HAP-1 (cell line): ENCODE results near the gene AMOTL1.
"Not testable (repeated sequence)": the region's sequence is repeated elsewhere in the genome, so short reads cannot be mapped to it uniquely, and the experiment has no call there.

Experiments used
- DNase-seq, 2 experiments: peaks; one replicate each; pipeline ENCODE4 v3.0.0-alpha.2; 2016 to 2020; ENCODE audit warnings: low spot score in 2 of 2
- H3K27me3 ChIP-seq: fragments of 250-450 bp; sonication (Bioruptor Pico); 2 replicates; pipeline ENCODE4 v1.5.1; 2020; ENCODE audit warnings: low read depth, mild to moderate bottlenecking, moderate library complexity
- H3K36me3 ChIP-seq: fragments of 250-450 bp; sonication (Bioruptor Pico); replicated peaks from 2 replicates; pipeline ENCODE4 v1.5.1; 2020; ENCODE audit warnings: mild to moderate bottlenecking
- H3K4me1 ChIP-seq: fragments of 250-450 bp; sonication (Bioruptor Pico); 2 replicates; pipeline ENCODE4 v1.5.1; 2020; ENCODE audit warnings: mild to moderate bottlenecking
- H3K4me3 ChIP-seq: fragments of 250-450 bp; sonication (Bioruptor Pico); 2 replicates; pipeline ENCODE4 v1.5.1; 2020; ENCODE audit warnings: mild to moderate bottlenecking, moderate library complexity
- H3K9me3 ChIP-seq: fragments of 250-450 bp; sonication (Bioruptor Pico); 2 replicates; pipeline ENCODE4 v1.5.1; 2020; ENCODE audit warnings: mild to moderate bottlenecking, moderate library complexity
- in situ Hi-C: fragments of 300-500 bp; cut with MboI; formaldehyde crosslinking; loops from 3 replicates; pipeline ENCODE4 v1.14.3; 2020; ENCODE audit warnings: low sequenced_read_pairs, inconsistent platforms, mixed read lengths

The AMOTL1 gene

DNA sequence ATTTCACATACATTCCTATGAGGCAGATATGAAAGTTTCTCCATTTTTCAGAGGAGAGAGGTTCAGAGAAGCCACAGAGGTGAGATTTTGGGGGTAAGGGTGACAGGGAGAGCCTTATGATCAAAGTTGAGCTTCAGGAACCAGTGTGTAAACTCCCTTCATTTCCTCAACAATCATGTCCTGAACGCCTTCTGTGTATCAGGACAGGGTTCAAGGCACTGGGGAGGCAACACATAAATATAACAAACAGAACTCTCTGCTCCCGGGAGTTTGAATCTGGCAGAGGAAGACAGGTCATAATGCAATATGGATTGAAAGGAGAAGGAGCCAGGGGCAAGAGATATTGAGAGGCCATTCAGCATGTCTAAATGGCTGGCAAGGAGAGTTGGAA is 28.0 kb downstream of the AMOTL1 start:
- Histone ChIP-seq H3K9me3 (no peaks in the 10 kb centered on the region), H3K4me3 (no peak overlapping the region), H3K36me3 (peaks cover 8% of the 10 kb centered on the region; the same call in 1 of the 2 replicates), H3K27me3 (no peaks in the 10 kb centered on the region), H3K4me1 (no peaks in the 10 kb centered on the region)
- DNase-seq, result no peak
- in situ Hi-C loops, result no loop called here

DNA sequence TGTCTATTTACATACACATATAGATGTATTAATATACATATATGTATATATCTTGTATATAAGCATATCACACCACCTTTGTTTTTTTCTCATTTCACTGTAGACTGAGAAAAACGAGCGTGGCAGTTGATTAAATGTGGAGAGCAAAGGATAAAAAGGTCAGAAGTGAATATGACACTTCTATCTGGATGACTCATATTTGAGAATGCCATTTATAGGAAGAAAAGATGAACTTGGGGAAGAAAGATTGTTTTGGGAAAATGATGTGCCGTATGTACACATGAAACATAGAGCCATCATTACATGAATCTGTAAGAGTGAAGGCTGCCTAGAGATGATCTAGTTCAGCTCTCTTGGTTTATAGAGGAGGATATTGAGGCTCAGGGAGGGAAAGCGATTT is 28.7 kb downstream of the AMOTL1 start:
- in situ Hi-C loops, result no loop called here
- H3K9me3 ChIP-seq, result no peaks in the 10 kb centered on the region
- H3K27me3 ChIP-seq, result no peaks in the 10 kb centered on the region
- H3K36me3 ChIP-seq, result peaks cover 8% of the 10 kb centered on the region
- no peak overlapping the region for H3K4me3 ChIP-seq
- no peaks in the 10 kb centered on the region for H3K4me1 ChIP-seq
- no peak for DNase-seq

DNA sequence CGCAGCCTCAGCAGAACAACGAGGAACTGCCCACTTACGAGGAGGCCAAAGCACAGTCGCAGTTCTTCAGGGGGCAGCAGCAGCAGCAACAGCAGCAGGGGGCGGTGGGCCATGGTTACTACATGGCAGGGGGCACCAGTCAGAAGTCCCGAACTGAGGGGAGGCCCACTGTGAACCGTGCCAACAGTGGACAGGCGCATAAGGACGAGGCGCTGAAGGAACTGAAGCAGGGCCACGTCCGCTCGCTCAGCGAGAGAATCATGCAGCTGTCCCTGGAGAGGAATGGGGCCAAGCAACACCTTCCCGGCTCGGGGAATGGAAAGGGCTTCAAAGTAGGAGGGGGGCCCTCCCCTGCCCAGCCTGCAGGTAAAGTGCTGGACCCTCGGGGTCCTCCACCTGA is 31.6 kb downstream of the AMOTL1 start:
- H3K4me3 ChIP-seq, result no peak overlapping the region

DNA sequence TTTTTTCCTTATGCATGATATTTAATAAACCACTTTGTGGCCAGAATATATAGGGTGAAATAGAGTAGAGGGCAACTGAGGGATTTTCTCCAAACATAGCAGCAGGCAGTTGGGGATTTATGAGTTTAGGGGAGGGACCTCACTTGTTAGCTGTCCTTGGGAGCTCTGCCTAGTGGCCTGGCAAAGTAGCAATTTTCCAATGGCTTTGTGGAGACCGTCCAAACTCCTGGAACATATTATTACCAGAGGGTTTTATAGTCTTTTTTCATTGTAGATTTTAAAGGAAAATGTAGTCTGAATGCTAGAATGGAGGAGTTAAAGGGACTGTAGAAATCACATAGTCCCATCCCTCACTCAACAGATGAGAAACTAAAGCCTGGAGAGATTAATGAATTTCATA is 32.3 kb downstream of the AMOTL1 start:
- H3K4me3 ChIP-seq, result no peak overlapping the region
- no peaks in the 10 kb centered on the region for H3K9me3 ChIP-seq
- DNase-seq, result no peak
- H3K36me3 ChIP-seq, result peaks cover 17% of the 10 kb centered on the region
- in situ Hi-C loops, result no loop called here
- H3K4me1 ChIP-seq, result no peaks in the 10 kb centered on the region
- H3K27me3 ChIP-seq, result no peaks in the 10 kb centered on the region

More for the DNA sequence above, 31.6 kb downstream of the AMOTL1 start:
- no peak for DNase-seq
- Histone ChIP-seq H3K36me3 (peaks cover 16% of the 10 kb centered on the region), H3K4me1 (no peaks in the 10 kb centered on the region), H3K27me3 (no peaks in the 10 kb centered on the region), H3K9me3 (no peaks in the 10 kb centered on the region)
- in situ Hi-C loops, result no loop called here

DNA sequence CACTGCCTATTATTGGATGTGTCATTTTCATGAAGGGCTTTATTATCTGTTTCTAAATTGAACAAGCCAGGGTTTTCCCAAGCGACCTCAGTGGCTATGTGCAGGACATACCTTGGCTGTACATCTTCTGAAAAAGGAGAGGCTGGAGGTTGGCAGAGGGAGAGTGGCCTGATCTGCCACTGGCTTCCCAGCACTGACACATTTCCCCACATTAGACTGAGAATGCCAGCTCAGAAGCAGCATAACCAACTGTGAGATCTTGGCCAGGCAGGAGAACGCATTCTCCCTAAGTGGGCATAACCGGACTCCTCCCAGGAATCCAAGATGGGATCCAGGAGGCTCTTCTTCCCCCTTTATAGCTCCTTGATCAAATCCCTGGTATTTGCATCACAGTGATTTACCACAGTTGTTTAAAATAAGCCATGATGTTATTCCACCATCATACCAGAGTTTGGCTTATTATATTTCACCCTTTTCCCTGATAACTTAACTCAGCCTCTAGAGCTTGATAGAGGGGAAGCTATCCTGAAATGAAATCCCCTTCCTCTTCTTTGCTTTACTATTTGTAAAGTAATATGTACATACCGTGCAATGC is 33.8 kb downstream of the AMOTL1 start:
- Histone ChIP-seq H3K4me3 (no peak overlapping the region), H3K4me1 (no peaks in the 10 kb centered on the region), H3K27me3 (no peaks in the 10 kb centered on the region), H3K36me3 (peaks cover 18% of the 10 kb centered on the region), H3K9me3 (no peaks in the 10 kb centered on the region)
- in situ Hi-C loops, result no loop called here
- DNase-seq, result no peak

DNA sequence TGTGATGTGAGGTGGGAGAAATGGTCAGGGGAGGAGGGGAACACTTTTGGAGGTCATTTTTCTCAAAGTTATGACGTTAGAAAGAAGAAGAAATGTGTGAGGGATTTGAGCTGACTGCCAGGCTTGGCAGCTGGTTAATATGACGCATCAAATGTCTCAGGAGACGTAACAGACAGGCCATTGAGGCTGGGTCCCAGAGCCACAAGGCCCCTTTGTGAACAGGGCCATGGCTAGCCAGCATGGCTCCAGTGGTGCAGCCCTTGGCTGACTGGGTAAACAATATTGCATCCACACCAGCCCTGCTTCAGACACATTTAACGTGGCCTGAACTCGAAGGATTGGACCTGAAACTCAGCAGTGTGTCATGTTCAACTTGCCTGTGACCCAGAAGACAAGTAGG is 34.3 kb downstream of the AMOTL1 start:
- Histone ChIP-seq H3K4me3 (no peak overlapping the region), H3K4me1 (no peaks in the 10 kb centered on the region), H3K27me3 (no peaks in the 10 kb centered on the region), H3K9me3 (no peaks in the 10 kb centered on the region), H3K36me3 (peaks cover 20% of the 10 kb centered on the region)
- in situ Hi-C loops, result no loop called here
- no peak for DNase-seq

DNA sequence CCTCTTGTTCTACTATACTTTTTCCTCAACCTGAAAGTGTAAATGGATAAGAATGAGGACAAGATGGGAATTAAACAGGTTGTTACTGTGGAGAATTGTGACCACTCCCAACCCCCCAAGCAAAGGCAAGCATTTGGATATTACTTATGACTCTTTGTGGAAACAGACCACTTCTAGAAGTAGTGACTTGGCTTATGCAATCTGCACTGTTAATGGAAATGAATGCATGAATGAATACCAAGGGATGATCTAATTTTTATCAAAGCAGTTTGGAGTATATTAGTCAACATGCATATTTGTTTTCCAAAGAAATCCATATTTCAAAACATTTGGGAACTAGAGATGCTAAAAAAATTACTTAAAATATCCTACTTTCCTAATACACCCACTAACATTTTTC is 35.3 kb downstream of the AMOTL1 start:
- Histone ChIP-seq H3K36me3 (peaks cover 21% of the 10 kb centered on the region), H3K4me3 (no peak overlapping the region), H3K4me1 (no peaks in the 10 kb centered on the region), H3K27me3 (no peaks in the 10 kb centered on the region), H3K9me3 (no peaks in the 10 kb centered on the region)
- in situ Hi-C loops, result no loop called here
- no peak for DNase-seq

DNA sequence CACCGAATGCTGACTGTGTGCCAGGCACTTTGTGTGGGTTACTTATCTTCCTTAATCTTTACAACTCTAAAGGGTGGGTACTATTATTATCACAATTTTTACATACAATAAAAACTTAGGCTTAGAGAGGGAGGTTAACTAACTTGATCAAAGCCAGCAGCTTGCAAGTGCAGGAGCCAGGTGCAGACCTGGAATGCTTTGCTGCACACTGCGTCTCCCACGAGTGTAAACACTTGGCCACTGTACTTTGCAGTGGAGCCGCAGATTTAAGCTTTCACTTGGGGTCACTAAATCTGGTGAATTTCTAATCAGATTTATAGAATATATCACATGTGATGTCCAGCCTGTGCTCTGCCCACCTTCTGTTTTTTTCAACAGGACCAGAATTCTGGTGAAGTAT is 36.7 kb downstream of the AMOTL1 start:
- Histone ChIP-seq H3K4me1 (no peaks in the 10 kb centered on the region), H3K4me3 (no peak overlapping the region), H3K36me3 (peaks cover 21% of the 10 kb centered on the region), H3K9me3 (no peaks in the 10 kb centered on the region), H3K27me3 (no peaks in the 10 kb centered on the region)
- DNase-seq, result no peak
- in situ Hi-C loops, result no loop called here

DNA sequence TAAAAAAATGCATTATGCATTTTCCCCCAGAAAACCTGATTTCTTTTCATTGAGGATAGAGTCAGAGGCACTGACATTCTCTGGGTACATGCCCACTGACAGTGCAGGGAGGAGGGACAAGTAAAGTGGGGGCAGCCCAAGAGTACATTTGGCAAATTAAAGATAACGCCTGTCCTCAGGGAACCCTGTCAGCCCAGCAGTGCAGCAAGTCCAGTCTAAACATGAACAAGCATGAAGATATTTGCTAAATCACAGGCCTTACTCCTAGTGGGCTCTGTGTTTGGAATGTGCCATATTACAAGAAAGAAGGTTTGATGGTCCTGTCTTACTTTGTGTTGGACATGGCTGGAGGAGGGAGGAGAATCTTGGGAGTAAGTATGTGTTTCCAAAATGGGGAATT is 37.9 kb downstream of the AMOTL1 start:
- no peaks in the 10 kb centered on the region for H3K4me1 ChIP-seq
- in situ Hi-C loops, result no loop called here
- no peak overlapping the region for H3K4me3 ChIP-seq
- no peaks in the 10 kb centered on the region for H3K27me3 ChIP-seq
- H3K36me3 ChIP-seq, result peaks cover 13% of the 10 kb centered on the region
- no peak for DNase-seq
- H3K9me3 ChIP-seq, result no peaks in the 10 kb centered on the region

DNA sequence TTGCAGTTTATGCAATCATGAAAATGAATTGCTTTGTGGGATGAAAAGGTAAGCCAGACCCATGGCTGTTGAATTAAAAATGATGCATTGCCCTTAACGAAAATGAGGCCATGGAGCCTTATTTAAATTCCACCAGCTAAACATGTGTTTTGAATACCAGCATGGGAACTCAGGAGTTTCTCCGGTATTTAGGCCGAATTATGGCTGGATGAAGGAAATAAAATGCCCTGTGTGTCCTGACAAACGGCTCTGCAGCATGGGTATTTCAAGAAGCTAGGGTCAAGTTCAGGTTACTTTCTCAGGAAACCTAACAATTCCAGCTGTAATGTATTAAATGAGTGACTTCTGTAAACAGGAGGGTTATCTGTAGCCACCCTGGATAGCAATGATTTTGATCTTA is 38.3 kb downstream of the AMOTL1 start:
- no peaks in the 10 kb centered on the region for H3K9me3 ChIP-seq
- no peak for DNase-seq
- H3K36me3 ChIP-seq, result peaks cover 13% of the 10 kb centered on the region
- H3K27me3 ChIP-seq, result no peaks in the 10 kb centered on the region
- H3K4me3 ChIP-seq, result no peak overlapping the region
- in situ Hi-C loops, result no loop called here
- no peaks in the 10 kb centered on the region for H3K4me1 ChIP-seq

DNA sequence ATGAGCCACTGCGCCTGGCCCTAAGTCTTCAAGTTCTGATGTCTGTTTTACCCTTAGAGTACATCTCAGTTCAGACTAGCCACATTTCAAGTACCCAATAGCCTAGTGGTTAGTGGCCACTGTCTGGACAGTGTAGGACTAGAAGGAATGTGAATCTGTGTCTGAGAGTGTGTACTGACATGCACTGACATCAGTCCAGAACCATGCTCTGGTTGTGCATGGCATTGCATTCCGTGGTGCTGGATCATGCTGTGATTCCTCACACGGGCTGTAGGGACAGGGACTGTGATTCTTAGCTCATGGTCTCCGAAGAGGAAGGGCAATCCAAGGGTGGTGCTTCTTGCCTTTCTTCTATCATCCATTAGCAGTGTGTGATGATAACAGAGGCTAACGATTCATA is 41.1 kb downstream of the AMOTL1 start:
- Histone ChIP-seq H3K4me3 (no peak overlapping the region), H3K9me3 (no peaks in the 10 kb centered on the region), H3K4me1 (no peaks in the 10 kb centered on the region), H3K27me3 (no peaks in the 10 kb centered on the region), H3K36me3 (peaks cover 10% of the 10 kb centered on the region)
- in situ Hi-C loops, result no loop called here
- no peak for DNase-seq

DNA sequence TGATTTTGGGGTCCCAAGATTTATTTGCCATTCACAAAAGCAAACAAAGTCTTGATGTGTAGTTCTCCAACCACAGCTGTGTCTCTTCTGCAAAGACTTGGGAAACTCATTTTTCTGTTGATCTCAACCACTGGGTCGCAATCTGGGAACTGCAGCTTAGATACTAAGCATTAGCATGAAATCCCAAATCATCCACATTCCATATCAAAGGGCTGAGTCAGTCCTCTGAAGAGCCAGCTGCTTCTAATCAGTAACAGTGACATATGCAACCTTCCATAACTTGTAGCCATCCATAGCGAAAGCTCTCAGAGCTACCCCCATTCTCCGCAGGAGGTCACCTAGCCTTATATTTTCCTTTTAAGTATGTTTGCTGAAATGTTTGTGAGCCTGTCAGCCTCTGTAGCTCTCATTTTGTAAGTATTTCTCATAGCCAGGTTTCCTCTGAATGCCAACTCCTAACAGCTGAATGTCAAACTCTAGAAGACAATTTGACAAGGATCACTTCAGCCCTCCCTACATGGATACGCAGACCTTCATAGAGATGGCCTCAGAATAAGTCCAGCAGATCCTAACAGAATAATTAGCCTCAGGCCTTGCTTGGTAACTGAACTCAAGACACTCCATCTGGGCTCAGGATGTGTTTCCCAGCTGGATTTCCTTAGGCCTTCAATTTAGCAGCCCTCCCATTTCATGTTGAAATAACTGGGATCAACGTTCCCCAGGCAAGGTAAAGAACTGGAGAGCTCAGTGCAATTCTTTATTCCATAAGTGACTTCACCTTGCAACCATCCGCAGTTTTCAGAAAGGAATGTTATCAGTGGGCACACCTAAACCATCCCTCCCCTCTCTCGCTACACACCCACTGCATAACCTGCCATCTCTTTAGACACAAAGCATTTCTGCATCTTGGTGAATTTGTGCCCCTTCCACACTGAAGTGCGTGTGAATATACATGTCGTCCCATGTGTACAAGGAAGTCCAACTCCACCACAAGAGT is 44.9 kb downstream of the AMOTL1 start:
- H3K9me3 ChIP-seq, H3K4me3 ChIP-seq, in situ Hi-C loops, DNase-seq, H3K27me3 ChIP-seq, H3K36me3 ChIP-seq, H3K4me1 ChIP-seq: not testable (repeated sequence)

DNA sequence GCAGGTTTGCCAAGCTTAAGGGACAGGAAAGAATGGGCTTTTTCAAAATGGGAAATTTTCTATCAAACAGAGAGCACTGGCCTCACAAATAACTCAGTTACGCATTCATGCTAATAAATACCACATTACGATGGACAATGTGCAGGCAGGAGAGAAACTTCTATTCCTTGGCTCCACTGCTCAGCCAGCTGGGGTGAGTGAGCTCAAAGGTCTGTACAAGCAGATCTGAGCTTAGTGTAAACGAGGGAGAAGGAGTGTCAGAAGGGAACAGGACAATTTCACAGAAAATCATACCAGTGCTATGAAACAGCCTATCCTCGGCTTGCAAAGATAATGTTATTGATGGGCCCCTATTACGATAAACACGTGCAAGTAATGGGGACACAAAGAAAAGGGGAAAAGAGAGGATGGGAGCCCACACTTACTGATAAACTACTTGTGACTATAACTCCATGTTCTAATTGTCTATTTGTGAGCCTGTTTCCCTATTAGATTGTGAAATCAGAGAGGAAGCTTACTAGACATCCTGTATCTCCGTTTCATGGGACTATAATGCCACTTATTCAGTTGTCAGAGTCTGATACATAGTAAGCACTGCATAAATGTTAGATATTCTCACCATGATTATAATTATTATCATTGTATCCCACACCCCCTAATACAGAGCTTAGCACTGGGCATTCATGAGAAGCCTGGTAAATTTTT is 46.3 kb downstream of the AMOTL1 start:
- Histone ChIP-seq H3K27me3 (no peaks in the 10 kb centered on the region), H3K4me1 (no peaks in the 10 kb centered on the region), H3K36me3 (peaks cover 6% of the 10 kb centered on the region), H3K4me3 (no peak overlapping the region), H3K9me3 (peaks cover 7% of the 10 kb centered on the region; the same call in 1 of the 2 replicates)
- DNase-seq, result no peak
- in situ Hi-C loops, result no loop called here
